CD14-positive monocyte (primary cell): ENCODE data around the gene HMCN1. TPM values are rescaled to one million over a fixed set of nuclear protein-coding genes. Genes with fewer than 3 reads are reported as not detected.

Experiments used
- DNase-seq, 3 donors: peaks; one replicate each; pipeline ENCODE4 v3.0.0-alpha.2; 2011 to 2022
- H2AFZ ChIP-seq: 2 replicates; pipeline ENCODE4 v1.6.0; 2012; ENCODE audit warnings: mild to moderate bottlenecking, low read depth, low read length, inconsistent platforms; ENCODE audit not compliant: insufficient read depth, poor library complexity, severe bottlenecking
- H3K27ac ChIP-seq, 2 donors: 1 replicate in 1 of 2; 2 replicates in 1 of 2; pipeline ENCODE4 v1.5.1; 2012 to 2013; ENCODE audit warnings: low read length in 2 of 2, control low read depth in 1 of 2, inconsistent platforms in 1 of 2, low read depth in 1 of 2, mild to moderate bottlenecking in 1 of 2
- H3K27me3 ChIP-seq, 2 donors: one replicate each; pipeline versions ENCODE4 v1.6.0 to v1.6.1; 2011 to 2013; ENCODE audit warnings: low read length in 2 of 2; ENCODE audit not compliant: control insufficient read depth in 2 of 2, insufficient read depth in 2 of 2
- H3K36me3 ChIP-seq, 2 donors: replicated peaks in 1 of 2; 1 replicate in 1 of 2; 2 replicates in 1 of 2; pipeline versions ENCODE4 v1.5.1 to v1.6.1; 2012 to 2013; ENCODE audit warnings: low read length in 2 of 2, control low read depth in 1 of 2, inconsistent platforms in 1 of 2, mild to moderate bottlenecking in 1 of 2; ENCODE audit not compliant: insufficient read depth in 2 of 2, control insufficient read depth in 1 of 2
- H3K4me1 ChIP-seq, 2 donors: 1 replicate in 1 of 2; 2 replicates in 1 of 2; pipeline versions ENCODE4 v1.5.1 to v1.6.1; 2012 to 2013; ENCODE audit warnings: low read length in 2 of 2, control low read depth in 1 of 2, inconsistent platforms in 1 of 2, mild to moderate bottlenecking in 1 of 2, moderate library complexity in 1 of 2; ENCODE audit not compliant: insufficient read depth in 2 of 2, control insufficient read depth in 1 of 2
- H3K4me2 ChIP-seq: replicated peaks from 2 replicates; pipeline ENCODE3; 2012; ENCODE audit warnings: low read length, moderate library complexity, mild to moderate bottlenecking; ENCODE audit not compliant: poor library complexity, severe bottlenecking; ENCODE audit errors: extremely low read depth
- H3K4me3 ChIP-seq, 3 experiments: fragments of 200-600 bp in 1 of 3; sonication (generic) in 1 of 3; replicated peaks in 1 of 3; 1 replicate in 2 of 3; 2 replicates in 1 of 3; pipeline ENCODE4 v1.5.1; 2011 to 2013; ENCODE audit warnings: low read length in 3 of 3, mild to moderate bottlenecking in 3 of 3, control low read depth in 2 of 3, low read depth in 2 of 3, inconsistent platforms in 1 of 3, moderate library complexity in 1 of 3
- H3K79me2 ChIP-seq: 2 replicates; pipeline ENCODE4 v1.6.0; 2012; ENCODE audit warnings: mild to moderate bottlenecking, control low read depth, inconsistent platforms, low read length, moderate library complexity; ENCODE audit not compliant: insufficient read depth
- H3K9ac ChIP-seq: 2 replicates; pipeline ENCODE4 v1.6.0; 2017; ENCODE audit warnings: low read length, mild to moderate bottlenecking; ENCODE audit not compliant: insufficient read depth, poor library complexity, severe bottlenecking
- H3K9me3 ChIP-seq, 2 donors: replicated peaks in 1 of 2; 1 replicate in 1 of 2; 2 replicates in 1 of 2; pipeline versions ENCODE4 v1.5.1 to v1.6.1; 2012 to 2013; ENCODE audit warnings: low read length in 2 of 2, control low read depth in 1 of 2; ENCODE audit not compliant: control insufficient read depth in 1 of 2, insufficient read depth in 1 of 2
- H4K20me1 ChIP-seq: 2 replicates; pipeline ENCODE4 v1.6.0; 2012; ENCODE audit warnings: mild to moderate bottlenecking, low read length, control low read depth, moderate library complexity; ENCODE audit not compliant: insufficient read depth
- H3K27ac Mint-ChIP-seq, 7 donors: one replicate each; pipeline ENCODE4 v1.8.0; 2020; ENCODE audit warnings: mild to moderate bottlenecking in 7 of 7, mixed read lengths in 7 of 7, moderate library complexity in 6 of 7, inconsistent platforms in 2 of 7
- H3K27me3 Mint-ChIP-seq, 3 donors: one replicate each; pipeline ENCODE4 v1.8.0; 2021 to 2022; ENCODE audit warnings: low read depth in 3 of 3, mild to moderate bottlenecking in 3 of 3, mixed read lengths in 3 of 3, moderate library complexity in 3 of 3, inconsistent platforms in 1 of 3
- H3K36me3 Mint-ChIP-seq, 2 donors: one replicate each; pipeline ENCODE4 v1.8.0; 2020; ENCODE audit warnings: mixed read lengths in 2 of 2, inconsistent platforms in 1 of 2, mild to moderate bottlenecking in 1 of 2
- H3K4me1 Mint-ChIP-seq: one replicate; pipeline ENCODE4 v1.8.0; 2020; ENCODE audit warnings: mild to moderate bottlenecking, mixed read lengths
- H3K4me3 Mint-ChIP-seq, 2 donors: one replicate each; pipeline ENCODE4 v1.8.0; 2020; ENCODE audit warnings: mild to moderate bottlenecking in 2 of 2, mixed read lengths in 2 of 2, moderate library complexity in 1 of 2
- H3K9me3 Mint-ChIP-seq, 7 donors: one replicate each; pipeline ENCODE4 v1.8.0; 2020 to 2022; ENCODE audit warnings: mixed read lengths in 7 of 7, mild to moderate bottlenecking in 6 of 7, moderate library complexity in 6 of 7, inconsistent platforms in 2 of 7
- CTCF ChIP-seq: fragments of 200-600 bp; IDR thresholded peaks from one replicate; pipeline ENCODE4 v1.8.0; 2022; ENCODE audit warnings: antibody characterized with exemption, mild to moderate bottlenecking
- WGBS: methylation state at CpG from one replicate; pipeline ENCODE4 v1.1.5; 2013; ENCODE audit warnings: missing lambda C conversion rate; ENCODE audit not compliant: insufficient coverage; 5-methylcytosine and 5-hydroxymethylcytosine counted together
- intact Hi-C, 2 donors: fragments of 100-400 bp; cut with micrococcal nuclease; formaldehyde crosslinking; loops; one replicate each; pipeline versions ENCODE4 v1.15.0 to v1.15.1; 2023
- polyA plus RNA-seq, 3 donors: library from polyadenylated mRNA; depleted of rRNA in 1 of 3; unstranded in 2 of 3; stranded (reverse) in 1 of 3; fragments of 300-500 nt in 2 of 3; fragments of >200 nt in 1 of 3; fragmentation: Illumina TruSeq in 2 of 3; gene quantifications; 1 replicate in 2 of 3; 2 replicates in 1 of 3; pipeline ENCODE4 v1.2.3, GENCODE V29; 2012 to 2021

Gene HMCN1
- polyA plus RNA-seq, 3 donors: not detected

- Histone ChIP-seq H4K20me1 (no peaks in the 10 kb centered on the region), H3K27me3 (peaks cover 0 to 6% of the 10 kb centered on the region in 2 donors), H3K4me3 (no peak overlapping the region), H3K27ac (no peak overlapping the region), H2AFZ (no peak overlapping the region), H3K9ac (no peak overlapping the region), H3K36me3 (no peaks in the 10 kb centered on the region), H3K9me3 (no peaks in the 10 kb centered on the region), H3K4me1 (no peaks in the 10 kb centered on the region), H3K79me2 (no peaks in the 10 kb centered on the region), H3K4me2 (no peak overlapping the region)
- H3K27ac Mint-ChIP-seq: no peak overlapping the region
- H3K4me3 Mint-ChIP-seq: no peak overlapping the region
- H3K27me3 Mint-ChIP-seq: peaks cover 9 to 13% (median 13%) of the 10 kb centered on the region in 3 donors
- TF ChIP-seq CTCF: peak; percentile 38
- no peak for DNase-seq
- no CpG with 5 or more reads among the region's 2 CpGs for WGBS
- H3K4me1 Mint-ChIP-seq: no peaks in the 10 kb centered on the region
- no peaks in the 10 kb centered on the region for H3K36me3 Mint-ChIP-seq
- intact Hi-C loops: no loop called here
- no peaks in the 10 kb centered on the region for H3K9me3 Mint-ChIP-seq
Observed at GRCh38 chr1:185720633-185721272, 13.4 kb upstream of the HMCN1 start.

DNA sequence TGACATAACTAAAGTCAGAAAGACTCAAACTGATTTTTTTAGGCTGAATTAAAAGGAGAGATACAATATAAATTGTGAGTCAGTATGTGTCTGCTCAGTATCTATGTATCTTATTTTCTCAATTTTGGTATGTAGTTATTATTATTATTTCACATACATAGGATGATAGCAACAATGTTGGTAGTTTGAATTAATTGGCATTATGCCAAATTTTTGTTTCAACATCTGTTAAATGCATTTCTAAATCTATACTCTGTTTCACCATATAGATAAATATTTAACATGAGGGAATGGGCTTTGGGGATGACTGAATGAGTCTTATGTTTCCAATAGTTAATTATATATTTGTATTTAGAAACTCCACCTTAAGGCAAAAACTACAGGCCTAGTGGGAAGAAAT is 12.6 kb upstream of the HMCN1 start:
- Histone ChIP-seq H3K4me1 (no peaks in the 10 kb centered on the region), H4K20me1 (no peaks in the 10 kb centered on the region), H3K36me3 (no peaks in the 10 kb centered on the region), H3K27ac (no peak overlapping the region), H3K27me3 (peaks cover 0 to 6% of the 10 kb centered on the region in 2 donors), H3K9me3 (no peaks in the 10 kb centered on the region), H3K4me2 (no peak overlapping the region), H3K4me3 (no peak overlapping the region), H3K9ac (no peak overlapping the region), H3K79me2 (no peaks in the 10 kb centered on the region), H2AFZ (no peak overlapping the region)
- no peak for TF ChIP-seq CTCF
- no peaks in the 10 kb centered on the region for H3K4me1 Mint-ChIP-seq
- intact Hi-C loops: no loop called here
- no peak overlapping the region for H3K27ac Mint-ChIP-seq
- no peaks in the 10 kb centered on the region for H3K36me3 Mint-ChIP-seq
- DNase-seq: no peak
- peaks cover 9 to 13% (median 13%) of the 10 kb centered on the region in 3 donors for H3K27me3 Mint-ChIP-seq
- H3K4me3 Mint-ChIP-seq: no peak overlapping the region
- no peaks in the 10 kb centered on the region for H3K9me3 Mint-ChIP-seq
